Calu3 (cell line): ENCODE measurements around the gene DNAJB7. TPM values are rescaled to one million over a fixed set of nuclear protein-coding genes. Genes with fewer than 3 reads are reported as not detected.

Source experiments
- BruUV-seq: library from RNA; stranded (reverse); fragments of 400-500 nt; replicated peaks from 2 replicates; lab custom pipeline; 2021; lab: Mats Ljungman, UMichigan
- CTCF ChIA-PET: fragments of 300-600 bp; sonication (Branson Sonifier 250); formaldehyde crosslinking; loops from one replicate; lab custom pipeline; 2022; ENCODE audit warnings: antibody characterized with exemption; lab: Charles Lee
- DNase-seq: peaks from one replicate; pipeline ENCODE4 v3.0.0; 2022
- H3K27ac Mint-ChIP-seq: one replicate; pipeline ENCODE4 v1.8.0; 2022; ENCODE audit warnings: mixed read lengths; ENCODE audit not compliant: unreplicated experiment
- H3K27me3 Mint-ChIP-seq: one replicate; pipeline ENCODE4 v1.8.0; 2022; ENCODE audit warnings: mixed read lengths; ENCODE audit not compliant: unreplicated experiment
- H3K36me3 Mint-ChIP-seq: one replicate; pipeline ENCODE4 v1.8.0; 2022; ENCODE audit warnings: mild to moderate bottlenecking, moderate library complexity, mixed read lengths; ENCODE audit not compliant: insufficient read depth, unreplicated experiment
- H3K4me1 Mint-ChIP-seq: one replicate; pipeline ENCODE4 v1.8.0; 2022; ENCODE audit warnings: mild to moderate bottlenecking, low read depth, mixed read lengths; ENCODE audit not compliant: unreplicated experiment
- H3K4me3 Mint-ChIP-seq: one replicate; pipeline ENCODE4 v1.8.0; 2022; ENCODE audit warnings: mild to moderate bottlenecking, low read depth, moderate library complexity, mixed read lengths; ENCODE audit not compliant: unreplicated experiment
- H3K9me3 Mint-ChIP-seq: one replicate; pipeline ENCODE4 v1.8.0; 2022; ENCODE audit warnings: low read depth, mixed read lengths; ENCODE audit not compliant: unreplicated experiment
- intact Hi-C: fragments of 100-400 bp; cut with micrococcal nuclease; formaldehyde crosslinking; loops from one replicate; pipeline ENCODE4 v1.10.0; 2022; ENCODE audit not compliant: unreplicated experiment
- total RNA-seq: library from RNA; stranded (reverse); gene quantifications from 2 replicates; pipeline ENCODE4 v1.2.3, GENCODE V29; 2022
- TF ChIP-seq, protein P1 (sequence below): fragments of 200-600 bp; IDR thresholded peaks from one replicate; pipeline ENCODE4 v1.8.0; 2022; ENCODE audit warnings: antibody characterized with exemption; ENCODE audit not compliant: unreplicated experiment

DNAJB7 gene
- total RNA-seq, 1 experiment from 2014 or later, result not detected

DNA sequence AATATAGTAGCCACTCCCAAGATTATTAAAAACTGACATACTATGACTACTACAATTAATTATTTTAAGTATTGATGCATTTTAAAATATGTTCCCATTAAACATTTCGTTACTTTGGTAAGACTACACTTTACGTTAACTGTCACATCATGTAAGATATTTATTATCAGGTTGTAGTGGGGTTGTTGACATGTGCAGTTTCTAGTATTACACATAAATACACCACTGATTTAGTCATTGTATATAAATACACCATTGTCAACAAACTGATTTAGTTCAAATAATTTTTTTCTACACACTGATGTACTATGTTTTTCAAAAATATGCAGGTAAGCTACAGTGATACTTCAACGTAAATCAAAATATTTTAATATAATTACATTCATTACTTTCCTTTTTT, 17.0 kb downstream of the DNAJB7 start:
- Mint-ChIP-seq H3K27me3 (no peaks in the 10 kb centered on the region), H3K9me3 (no peaks in the 10 kb centered on the region), H3K4me1 (peaks cover 20% of the 10 kb centered on the region), H3K36me3 (peaks cover 87% of the 10 kb centered on the region), H3K4me3 (no peak overlapping the region), H3K27ac (no peak overlapping the region)
- no TSS peak for BruUV-seq
- DNase-seq, result no peak
- TF ChIP-seq, protein P1, sequence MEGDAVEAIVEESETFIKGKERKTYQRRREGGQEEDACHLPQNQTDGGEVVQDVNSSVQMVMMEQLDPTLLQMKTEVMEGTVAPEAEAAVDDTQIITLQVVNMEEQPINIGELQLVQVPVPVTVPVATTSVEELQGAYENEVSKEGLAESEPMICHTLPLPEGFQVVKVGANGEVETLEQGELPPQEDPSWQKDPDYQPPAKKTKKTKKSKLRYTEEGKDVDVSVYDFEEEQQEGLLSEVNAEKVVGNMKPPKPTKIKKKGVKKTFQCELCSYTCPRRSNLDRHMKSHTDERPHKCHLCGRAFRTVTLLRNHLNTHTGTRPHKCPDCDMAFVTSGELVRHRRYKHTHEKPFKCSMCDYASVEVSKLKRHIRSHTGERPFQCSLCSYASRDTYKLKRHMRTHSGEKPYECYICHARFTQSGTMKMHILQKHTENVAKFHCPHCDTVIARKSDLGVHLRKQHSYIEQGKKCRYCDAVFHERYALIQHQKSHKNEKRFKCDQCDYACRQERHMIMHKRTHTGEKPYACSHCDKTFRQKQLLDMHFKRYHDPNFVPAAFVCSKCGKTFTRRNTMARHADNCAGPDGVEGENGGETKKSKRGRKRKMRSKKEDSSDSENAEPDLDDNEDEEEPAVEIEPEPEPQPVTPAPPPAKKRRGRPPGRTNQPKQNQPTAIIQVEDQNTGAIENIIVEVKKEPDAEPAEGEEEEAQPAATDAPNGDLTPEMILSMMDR, result no peak
- CTCF ChIA-PET, result no interaction called here
- intact Hi-C loops, result no loop called here

DNA sequence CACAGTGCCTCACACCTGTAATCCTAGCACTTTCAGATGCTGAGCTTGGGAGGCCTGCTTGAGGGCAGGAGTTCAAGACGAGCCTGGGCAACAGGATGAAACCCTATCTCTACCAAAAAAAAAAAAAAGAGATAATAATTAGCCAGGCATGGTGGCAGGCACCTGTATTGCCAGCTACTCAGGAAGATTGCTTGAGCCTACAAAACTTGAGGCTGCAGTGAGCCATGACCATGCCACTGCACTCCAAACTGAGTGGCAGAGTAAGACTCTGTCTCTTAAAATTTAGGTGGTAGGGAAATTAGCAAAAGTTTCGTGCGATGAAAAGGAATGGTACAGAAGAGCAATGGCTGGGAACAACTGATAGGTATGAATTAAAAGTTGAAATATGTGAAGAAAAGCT, 23.4 kb downstream of the DNAJB7 start:
- no peak overlapping the region for H3K4me3 Mint-ChIP-seq
- intact Hi-C loops, result no loop called here
- no peak overlapping the region for H3K27ac Mint-ChIP-seq
- H3K4me1 Mint-ChIP-seq, result peaks cover 18% of the 10 kb centered on the region
- no TSS peak for BruUV-seq
- no peak for DNase-seq
- H3K36me3 Mint-ChIP-seq, result peaks cover 70% of the 10 kb centered on the region
- no peaks in the 10 kb centered on the region for H3K27me3 Mint-ChIP-seq
- CTCF ChIA-PET, result no interaction called here
- TF ChIP-seq, protein P1, result no peak
- no peaks in the 10 kb centered on the region for H3K9me3 Mint-ChIP-seq

DNA sequence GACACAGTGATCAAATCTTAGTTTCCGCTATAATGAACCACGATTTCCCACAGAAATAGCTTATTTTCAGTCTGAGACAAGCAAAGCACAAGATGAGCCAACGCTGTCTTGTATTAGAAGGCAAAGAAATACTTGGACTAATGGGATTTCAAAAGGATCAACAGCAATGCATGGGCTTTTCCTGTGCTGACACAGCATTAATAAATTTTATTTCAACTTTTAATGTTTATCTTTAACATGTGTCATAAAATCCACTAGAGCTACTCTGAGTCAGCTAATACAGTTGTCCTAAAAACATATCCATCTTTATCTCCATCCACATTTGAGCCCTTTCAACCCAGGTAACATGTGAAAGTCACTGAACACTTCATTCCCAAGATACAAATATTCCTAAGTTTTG, 27.3 kb downstream of the DNAJB7 start:
- DNase-seq, result no peak
- no peak overlapping the region for H3K27ac Mint-ChIP-seq
- no peaks in the 10 kb centered on the region for H3K27me3 Mint-ChIP-seq
- no peak overlapping the region for H3K4me3 Mint-ChIP-seq
- BruUV-seq, result no TSS peak
- CTCF ChIA-PET, result no interaction called here
- H3K9me3 Mint-ChIP-seq, result no peaks in the 10 kb centered on the region
- peaks cover 59% of the 10 kb centered on the region for H3K36me3 Mint-ChIP-seq
- peaks cover 13% of the 10 kb centered on the region for H3K4me1 Mint-ChIP-seq
- TF ChIP-seq, protein P1, result no peak
- intact Hi-C loops, result no loop called here

DNA sequence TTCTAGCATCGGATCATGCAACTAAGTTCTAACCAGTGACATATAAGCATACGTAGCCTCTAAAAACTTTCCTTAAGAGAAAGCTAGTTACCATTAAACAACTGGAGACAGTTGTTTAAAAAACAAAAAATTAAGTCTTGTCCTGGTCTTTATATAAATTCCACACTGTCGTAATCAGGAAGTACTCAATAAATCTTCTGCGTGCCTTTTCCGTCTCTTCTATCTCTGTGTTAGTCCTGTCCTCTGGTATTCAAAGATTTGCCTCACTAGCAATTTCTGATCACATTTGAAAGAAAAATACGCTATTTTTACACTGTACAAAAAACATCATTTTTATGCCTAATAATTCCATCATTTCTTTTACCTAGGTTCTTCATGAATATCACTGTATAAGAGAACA, 32.8 kb downstream of the DNAJB7 start:
- BruUV-seq, result no TSS peak
- peaks cover 38% of the 10 kb centered on the region for H3K36me3 Mint-ChIP-seq
- peaks cover 13% of the 10 kb centered on the region for H3K4me1 Mint-ChIP-seq
- no peak overlapping the region for H3K27ac Mint-ChIP-seq
- DNase-seq, result no peak
- no peaks in the 10 kb centered on the region for H3K9me3 Mint-ChIP-seq
- no peaks in the 10 kb centered on the region for H3K27me3 Mint-ChIP-seq
- intact Hi-C loops, result no loop called here
- TF ChIP-seq, protein P1, result no peak
- CTCF ChIA-PET, result no interaction called here
- no peak overlapping the region for H3K4me3 Mint-ChIP-seq
